Endothelial cell of umbilical vein (primary cell): ENCODE measurements around the gene SLC47A2. TPM values are rescaled to one million over a fixed set of nuclear protein-coding genes. Genes with fewer than 3 reads are reported as not detected.

Source experiments
- BruUV-seq: library from RNA; stranded (reverse); fragments of 400-500 nt; replicated peaks from 2 replicates; lab custom pipeline; 2021; lab: Mats Ljungman, UMichigan
- CTCF ChIA-PET: fragments of 300-600, 350-600 bp; sonication (Branson Sonifier 250); formaldehyde crosslinking; loops from one replicate; lab custom pipeline; 2021; ENCODE audit warnings: antibody characterized with exemption, inconsistent platforms; lab: Charles Lee
- POLR2A ChIA-PET: fragments of 300-600, 350-600 bp; sonication (Branson Sonifier 250); formaldehyde crosslinking; loops from one replicate; lab custom pipeline; 2021; ENCODE audit warnings: antibody characterized with exemption, inconsistent platforms; lab: Charles Lee
- DNase-seq: peaks from one replicate; pipeline ENCODE4 v3.0.0-alpha.2; 2011; ENCODE audit warnings: low read depth, low spot score
- FAIRE-seq: peaks from 2 replicates; lab custom pipeline; 2011; peaks lifted over from hg19 to GRCh38; lab: Jason Lieb, UNC
- H2AFZ ChIP-seq: 2 replicates; pipeline ENCODE4 v1.6.0; 2012; ENCODE audit warnings: low read depth, low read length, control low read depth, inconsistent platforms
- H3K27ac ChIP-seq: 2 replicates; pipeline ENCODE4 v1.5.1; 2011; ENCODE audit warnings: low read depth, mild to moderate bottlenecking, control low read depth, low read length, moderate library complexity; ENCODE audit not compliant: insufficient read depth
- H3K27me3 ChIP-seq, 2 experiments: 2 replicates each; pipeline versions ENCODE4 v1.6.0 to v1.6.1; 2011; ENCODE audit warnings: low read length in 2 of 2, mixed read lengths in 1 of 2; ENCODE audit not compliant: control insufficient read depth in 2 of 2, insufficient read depth in 2 of 2
- H3K36me3 ChIP-seq, 2 experiments: 2 replicates in 1 of 2; 3 replicates in 1 of 2; pipeline ENCODE4 v1.5.1; 2011; ENCODE audit warnings: low read length in 2 of 2, mild to moderate bottlenecking in 1 of 2, moderate library complexity in 1 of 2; ENCODE audit not compliant: control insufficient read depth in 2 of 2, insufficient read depth in 2 of 2; ENCODE audit errors: extremely low read depth in 1 of 2
- H3K4me1 ChIP-seq: 3 replicates; pipeline ENCODE4 v1.5.1; 2011; ENCODE audit warnings: mild to moderate bottlenecking, low read length; ENCODE audit not compliant: control insufficient read depth, insufficient read depth; ENCODE audit errors: extremely low read depth
- H3K4me2 ChIP-seq: 2 replicates; pipeline ENCODE4 v1.6.1; 2011; ENCODE audit warnings: low read length, control low read depth, mixed read lengths; ENCODE audit not compliant: insufficient read depth
- H3K4me3 ChIP-seq, 3 experiments: fragments of 200-600 bp in 1 of 3; sonication (generic), shearing (Covaris generic) in 1 of 3; replicated peaks in 1 of 3; 2 replicates each; pipeline ENCODE4 v1.5.1; 2011 to 2016; ENCODE audit warnings: control low read depth in 3 of 3, low read length in 3 of 3, mild to moderate bottlenecking in 2 of 3, inconsistent platforms in 1 of 3, low read depth in 1 of 3, moderate library complexity in 1 of 3; ENCODE audit not compliant: insufficient read depth in 1 of 3
- H3K79me2 ChIP-seq: 2 replicates; pipeline ENCODE4 v1.6.0; 2012; ENCODE audit warnings: low read length, inconsistent platforms; ENCODE audit not compliant: control insufficient read depth, insufficient read depth
- H3K9ac ChIP-seq: replicated peaks from 2 replicates; pipeline ENCODE3; 2011; ENCODE audit warnings: low read length, control low read depth; ENCODE audit not compliant: insufficient read depth; ENCODE audit errors: extremely low read depth
- H3K9me1 ChIP-seq: replicated peaks from 3 replicates; pipeline ENCODE4 v1.6.0; 2011; ENCODE audit warnings: mild to moderate bottlenecking, low read length; ENCODE audit not compliant: control insufficient read depth, insufficient read depth; ENCODE audit errors: extremely low read depth
- H3K9me3 ChIP-seq: replicated peaks from 2 replicates; pipeline ENCODE4 v1.5.1; 2012; ENCODE audit warnings: low read length, inconsistent platforms; ENCODE audit not compliant: control insufficient read depth, insufficient read depth
- H4K20me1 ChIP-seq: replicated peaks from 2 replicates; pipeline ENCODE3; 2011; ENCODE audit warnings: mild to moderate bottlenecking, low read length; ENCODE audit not compliant: control insufficient read depth, insufficient read depth; ENCODE audit errors: extremely low read depth
- EZH2 ChIP-seq: IDR thresholded peaks from 2 replicates; pipeline ENCODE4 v1.6.1; 2012; ENCODE audit warnings: borderline replicate concordance, low read depth, mild to moderate bottlenecking, moderate library complexity, low read length, inconsistent platforms; ENCODE audit not compliant: severe bottlenecking
- FOS ChIP-seq: IDR thresholded peaks from 2 replicates; pipeline ENCODE4 v1.6.1; 2011; ENCODE audit warnings: mild to moderate bottlenecking, low read length, moderate library complexity, borderline replicate concordance; ENCODE audit not compliant: insufficient read depth
- GATA2 ChIP-seq: IDR thresholded peaks from 2 replicates; pipeline ENCODE4 v1.7.0; 2011; ENCODE audit warnings: low read depth, mild to moderate bottlenecking, moderate library complexity, mixed read lengths, low read length; ENCODE audit not compliant: insufficient read length, insufficient read depth
- JUN ChIP-seq: IDR thresholded peaks from 2 replicates; pipeline ENCODE4 v1.6.1; 2011; ENCODE audit warnings: borderline replicate concordance, low read depth; ENCODE audit not compliant: insufficient read length, insufficient read depth
- MYC ChIP-seq: IDR thresholded peaks from one replicate; pipeline ENCODE4 v1.6.1; 2011; ENCODE audit warnings: mild to moderate bottlenecking, low read depth, low read length
- POLR2A ChIP-seq: IDR thresholded peaks from 2 replicates; pipeline ENCODE4 v1.6.1; 2012; ENCODE audit warnings: low read depth, mild to moderate bottlenecking, control low read depth, low read length
- POLR2AphosphoS5 ChIP-seq: IDR thresholded peaks from 2 replicates; pipeline ENCODE4 v1.6.1; 2012; ENCODE audit warnings: low read depth, mild to moderate bottlenecking, control low read depth, low read length, moderate library complexity; ENCODE audit not compliant: insufficient read depth
- dilution Hi-C: fragments of 300-500 bp; cut with MboI; formaldehyde crosslinking; loops from one replicate; pipeline ENCODE4 v1.15.0; 2019; ENCODE audit warnings: low sequenced_read_pairs; ENCODE audit not compliant: extremely low pct_ligation_motif_present
- intact Hi-C: fragments of 100-400 bp; cut with micrococcal nuclease; formaldehyde crosslinking; loops from one replicate; pipeline ENCODE4 v1.10.0; 2022
- polyA plus RNA-seq, 4 experiments: library from polyadenylated mRNA; depleted of rRNA in 3 of 4; stranded (reverse) in 3 of 4; unstranded in 1 of 4; fragments of >200 nt; gene quantifications; 2 replicates each; pipeline versions ENCODE4 v1.2.1 to v1.2.3, GENCODE V29; 2011 to 2012; ENCODE audit warnings: missing spikeins in 1 of 4
- total RNA-seq: library from RNA; stranded (reverse); gene quantifications from 2 replicates; pipeline ENCODE4 v1.2.3, GENCODE V29; 2021
- TF ChIP-seq, protein P1 (sequence below), 2 donors: IDR thresholded peaks; 1 replicate in 1 of 2; 2 replicates in 1 of 2; pipeline ENCODE4 v1.5.1; 2011; ENCODE audit warnings: low read length in 2 of 2, mild to moderate bottlenecking in 2 of 2, moderate library complexity in 2 of 2, control low read depth in 1 of 2, inconsistent platforms in 1 of 2, low read depth in 1 of 2; ENCODE audit not compliant: insufficient read depth in 1 of 2; ENCODE audit errors: extremely low read depth in 1 of 2
- TF ChIP-seq, protein P2 (sequence below): IDR thresholded peaks from 2 replicates; pipeline ENCODE4 v1.6.1; 2011; ENCODE audit not compliant: insufficient read depth, insufficient read length

Gene SLC47A2
- total and polyA plus RNA-seq, 2 donors (not counting 3 experiments of a cell fraction or from before 2014, with no cell fraction given), result not detected

DNA sequence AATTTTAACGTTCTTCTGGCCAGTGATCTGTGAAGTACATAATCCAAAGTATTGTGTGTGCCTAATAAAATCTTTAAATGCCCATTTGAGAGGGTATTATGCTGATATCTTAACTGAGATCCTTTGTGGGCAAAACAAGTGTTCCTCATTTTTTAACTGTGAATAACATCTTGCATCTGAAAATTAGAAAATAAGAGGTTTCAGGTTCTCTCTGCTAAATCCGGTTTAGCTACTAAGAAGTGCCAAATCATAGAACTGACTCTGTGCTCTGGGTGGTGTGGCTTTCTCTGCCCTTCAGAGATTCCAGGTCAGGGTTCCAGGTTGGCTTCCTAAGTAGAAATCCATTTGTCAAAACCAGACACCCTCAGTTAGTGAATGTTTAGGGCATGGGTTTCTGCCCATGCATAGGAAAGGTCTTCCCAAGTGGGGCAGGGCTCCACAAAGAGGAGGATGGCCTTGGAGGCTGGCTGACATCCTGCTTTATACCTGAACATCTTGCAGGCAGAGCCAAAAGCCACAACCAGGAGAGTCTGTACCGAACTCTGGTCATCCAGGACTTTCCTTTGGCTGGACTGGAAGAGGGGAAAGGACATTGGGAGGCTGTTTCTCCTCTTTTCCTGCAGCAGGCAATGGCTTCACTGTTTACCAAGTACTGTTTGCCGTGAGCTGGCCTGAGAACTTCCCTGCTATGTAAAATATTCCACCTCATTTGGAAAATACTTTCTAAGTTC is 59.4 kb downstream of the SLC47A2 start:
- ChIA-PET POLR2A (no interaction called here), CTCF (interaction anchor here (1.2 to 1.5 kb wide), 2 partner anchors 9 to 88 kb away, joined by 3 to 5 read pairs; no protein-coding TSS in a partner anchor)
- FAIRE-seq (no peak), DNase-seq (no peak)
- H3K36me3 ChIP-seq, result peaks cover 0 to 5% of the 10 kb centered on the region in 2 experiments
- H3K4me2 ChIP-seq, result no peak overlapping the region
- H3K27me3 ChIP-seq, result no peaks in the 10 kb centered on the region
- dilution Hi-C loops, result no loop called here
- H3K4me3 ChIP-seq, result no peak overlapping the region
- intact Hi-C loops, result no loop called here
- H4K20me1 ChIP-seq, result no peaks in the 10 kb centered on the region
- no peaks in the 10 kb centered on the region for H3K4me1 ChIP-seq
- no peak overlapping the region for H3K9ac ChIP-seq
- BruUV-seq, result no TSS peak
- H3K9me3 ChIP-seq, result no peaks in the 10 kb centered on the region
- TF ChIP-seq, protein P1, sequence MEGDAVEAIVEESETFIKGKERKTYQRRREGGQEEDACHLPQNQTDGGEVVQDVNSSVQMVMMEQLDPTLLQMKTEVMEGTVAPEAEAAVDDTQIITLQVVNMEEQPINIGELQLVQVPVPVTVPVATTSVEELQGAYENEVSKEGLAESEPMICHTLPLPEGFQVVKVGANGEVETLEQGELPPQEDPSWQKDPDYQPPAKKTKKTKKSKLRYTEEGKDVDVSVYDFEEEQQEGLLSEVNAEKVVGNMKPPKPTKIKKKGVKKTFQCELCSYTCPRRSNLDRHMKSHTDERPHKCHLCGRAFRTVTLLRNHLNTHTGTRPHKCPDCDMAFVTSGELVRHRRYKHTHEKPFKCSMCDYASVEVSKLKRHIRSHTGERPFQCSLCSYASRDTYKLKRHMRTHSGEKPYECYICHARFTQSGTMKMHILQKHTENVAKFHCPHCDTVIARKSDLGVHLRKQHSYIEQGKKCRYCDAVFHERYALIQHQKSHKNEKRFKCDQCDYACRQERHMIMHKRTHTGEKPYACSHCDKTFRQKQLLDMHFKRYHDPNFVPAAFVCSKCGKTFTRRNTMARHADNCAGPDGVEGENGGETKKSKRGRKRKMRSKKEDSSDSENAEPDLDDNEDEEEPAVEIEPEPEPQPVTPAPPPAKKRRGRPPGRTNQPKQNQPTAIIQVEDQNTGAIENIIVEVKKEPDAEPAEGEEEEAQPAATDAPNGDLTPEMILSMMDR (IDR thresholded peaks at IDR 0.05; ENCODE audit: extremely low read depth in 1 of 2, insufficient read depth in 1 of 2, low read depth in 1 of 2, low read length in 2 of 2), result no peak
- TF ChIP-seq, protein P2, sequence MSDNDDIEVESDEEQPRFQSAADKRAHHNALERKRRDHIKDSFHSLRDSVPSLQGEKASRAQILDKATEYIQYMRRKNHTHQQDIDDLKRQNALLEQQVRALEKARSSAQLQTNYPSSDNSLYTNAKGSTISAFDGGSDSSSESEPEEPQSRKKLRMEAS, result no peak
- no peak for TF ChIP-seq FOS
- no peak for TF ChIP-seq POLR2A
- no peak for TF ChIP-seq MYC
- TF ChIP-seq GATA2, result no peak
- no peak for TF ChIP-seq EZH2
- no peak for TF ChIP-seq POLR2AphosphoS5
- no peak for TF ChIP-seq JUN
- H3K79me2 ChIP-seq, result no peaks in the 10 kb centered on the region
- H2AFZ ChIP-seq, result no peak overlapping the region
- no peaks in the 10 kb centered on the region for H3K9me1 ChIP-seq
- H3K27ac ChIP-seq, result no peak overlapping the region
